Tongue (tissue), 2 donors: ENCODE results near the gene RNU6-9. TPM values are rescaled to one million over a fixed set of nuclear protein-coding genes. Genes with fewer than 3 reads are reported as not detected.
A peak's percentile ranks its signal among the peaks of the same experiment; 100 is the strongest.

Experiments
- DNase-seq: peaks from one replicate; pipeline ENCODE4 v3.0.0-alpha.2; 2015
- total RNA-seq: library from RNA; depleted of rRNA; stranded (reverse); fragments of >200 nt; gene quantifications from one replicate; pipeline ENCODE4 v1.2.3, GENCODE V29; 2014

The RNU6-9 gene
- total RNA-seq, 1 donor from 2014 or later, result not detected

DNA sequence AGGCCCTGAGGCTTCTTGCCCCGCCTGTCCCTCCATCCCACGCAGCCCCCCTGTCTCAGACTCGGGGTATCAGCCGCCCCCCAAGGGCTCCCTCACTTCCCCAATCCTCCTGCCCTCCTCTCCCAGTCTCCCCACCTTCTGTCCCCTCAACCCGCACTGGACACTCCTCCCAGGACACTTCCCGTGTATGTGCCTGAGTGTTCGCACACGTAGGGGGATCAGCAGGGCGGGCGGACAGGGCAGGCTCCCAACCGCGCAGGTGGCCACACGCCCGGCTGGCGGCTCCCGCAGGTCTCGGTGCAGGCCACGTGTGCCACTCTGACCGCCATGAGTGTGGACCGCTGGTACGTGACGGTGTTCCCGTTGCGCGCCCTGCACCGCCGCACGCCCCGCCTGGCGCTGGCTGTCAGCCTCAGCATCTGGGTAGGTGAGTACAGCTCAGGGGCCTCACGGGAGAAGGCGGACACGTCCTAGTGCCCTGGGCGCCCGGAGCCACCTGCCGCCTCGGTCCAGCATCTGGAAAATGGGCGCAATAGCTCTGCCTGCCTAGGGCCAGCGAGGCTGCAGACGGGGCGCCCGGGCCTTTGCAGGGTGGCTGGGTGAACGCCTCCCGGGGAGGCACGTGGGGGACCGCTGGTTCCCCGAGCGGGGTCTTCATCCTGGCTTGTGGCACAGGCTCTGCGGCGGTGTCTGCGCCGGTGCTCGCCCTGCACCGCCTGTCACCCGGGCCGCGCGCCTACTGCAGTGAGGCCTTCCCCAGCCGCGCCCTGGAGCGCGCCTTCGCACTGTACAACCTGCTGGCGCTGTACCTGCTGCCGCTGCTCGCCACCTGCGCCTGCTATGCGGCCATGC is 26.1 kb downstream of the RNU6-9 start:
- DNase-seq, result no peak

- peak; percentile 44 for DNase-seq
These were observed 27.0 kb downstream of the RNU6-9 start for GRCh38 chr19:920051-920864.

GRCh38 chr19:924553-925086 is 31.3 kb downstream of the RNU6-9 start:
- no peak for DNase-seq

DNA sequence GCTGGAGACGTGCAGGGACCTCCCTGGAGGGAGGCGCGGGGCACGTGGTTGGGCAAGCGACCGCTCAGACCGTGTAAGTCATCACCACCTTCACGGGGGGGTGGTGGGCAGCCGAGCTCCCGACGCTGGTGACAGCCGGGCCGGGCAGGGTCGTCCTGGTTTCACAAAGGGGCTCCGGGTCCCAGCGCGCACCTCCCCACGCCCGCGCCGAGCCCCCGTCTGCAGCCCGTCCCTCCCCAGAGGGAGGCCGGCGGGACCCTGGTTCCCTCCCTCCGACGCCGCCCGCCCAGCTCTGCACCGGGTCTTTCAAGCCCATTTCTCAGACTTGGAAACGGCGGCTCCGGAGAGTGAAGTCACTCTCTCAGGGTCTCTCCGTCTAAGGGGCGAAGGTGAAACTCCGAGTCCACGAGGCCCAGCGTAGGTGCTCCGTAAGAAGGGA is 31.8 kb downstream of the RNU6-9 start:
- no peak for DNase-seq

DNA sequence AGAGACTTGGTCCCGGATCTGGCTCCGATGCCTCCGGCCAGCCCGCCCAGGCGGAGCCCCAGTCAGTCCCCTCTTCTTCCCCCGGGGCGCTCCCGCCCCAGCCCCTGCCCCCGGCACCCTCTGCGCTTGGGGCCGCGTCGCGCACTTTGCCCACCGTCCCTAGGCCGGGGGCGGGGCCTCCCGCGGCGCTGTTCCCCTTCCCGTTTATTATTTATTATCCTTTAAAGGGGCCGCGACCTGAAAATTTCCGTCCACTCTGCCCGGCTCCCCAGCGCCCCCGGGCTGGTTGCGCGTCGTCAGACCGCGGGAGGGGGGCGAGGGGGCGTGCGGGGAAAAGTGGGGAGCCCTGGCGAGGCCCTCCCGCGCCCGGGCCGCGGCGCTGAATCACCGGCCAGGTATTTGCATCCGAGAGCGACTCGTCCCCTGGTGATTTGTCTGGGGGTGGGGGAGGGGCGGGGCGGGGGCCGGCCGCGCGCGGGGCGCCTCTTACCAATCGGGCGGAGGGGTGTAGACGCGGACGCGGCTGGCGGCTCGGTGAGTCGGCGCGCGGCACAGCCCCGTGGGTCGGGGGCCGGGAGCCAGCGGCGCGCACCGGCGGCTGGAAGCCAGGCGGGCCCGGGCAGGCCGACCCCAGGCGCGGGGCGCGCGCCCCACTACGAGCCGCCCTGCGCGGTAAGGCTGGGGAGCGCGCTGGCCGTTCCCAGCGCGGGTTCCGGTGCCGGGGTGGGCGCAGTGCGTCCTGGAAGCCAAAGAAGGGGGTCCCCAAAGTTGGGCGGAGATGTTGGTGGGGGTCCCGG is 32.4 kb downstream of the RNU6-9 start, which contains the start of gene ARID3A:
Gene ARID3A, plus strand, starts transcription at position 510 of the 797 bp plus-strand sequence. CDS start 3,494 bp downstream, outside the sequence.
- peak; percentile 92 for DNase-seq

GRCh38 chr19:926323-926588 is 33.0 kb downstream of the RNU6-9 start:
- DNase-seq, result no peak

DNA sequence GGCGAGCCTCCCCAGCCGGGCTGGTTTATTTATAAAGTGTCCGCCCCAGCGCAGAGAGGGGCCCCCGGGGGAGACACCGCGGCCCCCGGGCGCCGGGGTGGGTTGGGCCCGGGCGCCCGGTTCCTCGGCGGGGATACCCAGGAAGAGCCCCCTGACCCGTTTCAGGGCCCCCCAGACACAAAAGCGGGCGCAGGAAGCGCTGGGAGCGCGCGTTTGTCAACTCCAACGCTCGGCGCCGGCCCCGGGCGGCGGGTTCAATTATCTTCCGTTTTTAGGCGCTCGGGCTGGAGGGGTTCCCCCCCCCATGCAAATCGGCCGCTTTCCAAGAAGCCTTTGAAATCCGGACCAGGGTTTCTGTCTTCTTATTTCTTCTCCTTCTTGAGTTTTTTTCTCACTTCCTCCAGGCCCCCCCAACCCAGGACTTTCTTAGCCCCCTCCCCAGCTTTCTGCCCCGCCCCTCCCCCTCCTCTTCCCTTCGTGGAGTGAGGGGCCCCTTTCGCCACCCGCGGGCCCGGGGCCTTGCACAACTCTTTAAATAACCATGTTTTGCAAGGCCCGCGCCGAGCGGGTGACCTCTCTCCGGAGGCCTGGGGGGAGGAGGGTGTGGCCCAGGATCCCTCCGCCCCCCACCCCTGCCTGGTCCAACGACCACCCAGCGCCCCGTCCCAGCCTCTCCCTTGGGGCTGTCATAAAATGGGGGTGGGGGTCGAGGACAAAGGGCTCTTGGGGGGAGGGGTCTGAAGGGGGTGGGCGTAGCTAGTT is 33.5 kb downstream of the RNU6-9 start:
- no peak for DNase-seq

GRCh38 chr19:927351-927779 is 34.1 kb downstream of the RNU6-9 start:
- DNase-seq, result no peak

- no peak for DNase-seq
These were observed 34.6 kb downstream of the RNU6-9 start for GRCh38 chr19:927780-928401.

DNA sequence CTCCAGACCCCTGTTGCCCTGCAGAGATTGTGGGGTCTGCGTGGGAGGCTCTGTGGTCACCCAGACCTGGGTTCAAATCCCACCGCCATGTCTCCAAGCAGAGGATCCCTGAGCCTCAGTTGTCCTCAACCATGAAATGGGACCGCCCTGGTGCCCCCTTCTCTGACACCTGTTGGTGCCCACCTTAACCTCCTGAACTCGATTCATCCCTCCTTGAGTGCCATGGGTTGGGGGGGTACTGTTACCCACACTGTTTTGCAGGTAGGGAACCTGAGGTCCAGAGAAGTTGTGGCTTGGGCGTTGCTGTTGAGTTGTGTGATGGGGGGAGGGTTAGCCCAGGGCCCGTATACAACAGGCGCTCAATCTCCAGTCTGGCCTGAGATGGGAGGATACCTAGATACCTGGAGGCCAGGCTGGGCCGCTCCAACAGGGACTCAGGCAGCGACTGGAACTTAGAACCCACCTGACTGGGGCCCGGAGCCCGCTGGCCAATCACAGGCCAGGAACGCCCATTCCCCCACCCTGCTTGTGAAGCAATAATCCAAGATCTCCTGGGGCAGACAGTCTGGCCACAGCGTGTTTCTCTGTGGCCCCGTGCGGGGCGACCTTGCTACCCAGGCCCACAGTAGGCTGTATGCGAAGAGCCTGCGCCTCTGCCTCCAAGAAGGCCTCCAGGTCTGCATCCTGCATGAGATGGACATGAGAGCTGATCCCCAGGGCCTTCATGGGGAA is 35.4 kb downstream of the RNU6-9 start:
- DNase-seq, result no peak

DNA sequence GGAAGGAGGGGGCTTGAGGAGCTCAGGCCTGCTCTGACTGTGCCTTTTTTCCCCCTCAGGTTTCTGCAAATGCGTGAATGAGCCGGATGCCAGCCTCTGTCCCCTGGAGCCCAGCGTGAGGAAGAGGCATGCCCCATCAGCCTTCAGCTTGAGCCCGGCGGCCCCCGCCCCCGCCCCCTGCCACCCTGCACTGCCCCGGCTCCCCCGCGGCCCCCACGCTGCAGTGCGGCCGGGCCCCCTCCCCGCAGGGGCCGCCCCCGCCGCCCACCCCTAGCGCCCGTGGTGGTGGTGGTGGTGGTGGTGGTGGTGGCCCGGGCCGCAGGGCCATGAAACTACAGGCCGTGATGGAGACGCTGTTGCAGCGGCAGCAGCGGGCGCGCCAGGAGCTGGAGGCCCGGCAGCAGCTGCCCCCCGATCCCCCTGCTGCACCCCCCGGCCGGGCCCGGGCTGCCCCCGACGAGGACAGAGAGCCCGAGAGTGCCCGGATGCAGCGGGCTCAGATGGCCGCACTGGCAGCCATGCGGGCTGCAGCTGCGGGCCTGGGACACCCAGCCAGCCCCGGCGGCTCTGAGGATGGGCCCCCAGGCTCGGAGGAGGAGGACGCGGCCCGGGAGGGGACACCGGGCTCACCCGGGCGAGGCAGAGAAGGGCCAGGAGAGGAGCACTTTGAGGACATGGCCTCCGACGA is 36.1 kb downstream of the RNU6-9 start:
- no peak for DNase-seq

- no peak for DNase-seq
These were observed 36.6 kb downstream of the RNU6-9 start for GRCh38 chr19:929891-930258.

DNA sequence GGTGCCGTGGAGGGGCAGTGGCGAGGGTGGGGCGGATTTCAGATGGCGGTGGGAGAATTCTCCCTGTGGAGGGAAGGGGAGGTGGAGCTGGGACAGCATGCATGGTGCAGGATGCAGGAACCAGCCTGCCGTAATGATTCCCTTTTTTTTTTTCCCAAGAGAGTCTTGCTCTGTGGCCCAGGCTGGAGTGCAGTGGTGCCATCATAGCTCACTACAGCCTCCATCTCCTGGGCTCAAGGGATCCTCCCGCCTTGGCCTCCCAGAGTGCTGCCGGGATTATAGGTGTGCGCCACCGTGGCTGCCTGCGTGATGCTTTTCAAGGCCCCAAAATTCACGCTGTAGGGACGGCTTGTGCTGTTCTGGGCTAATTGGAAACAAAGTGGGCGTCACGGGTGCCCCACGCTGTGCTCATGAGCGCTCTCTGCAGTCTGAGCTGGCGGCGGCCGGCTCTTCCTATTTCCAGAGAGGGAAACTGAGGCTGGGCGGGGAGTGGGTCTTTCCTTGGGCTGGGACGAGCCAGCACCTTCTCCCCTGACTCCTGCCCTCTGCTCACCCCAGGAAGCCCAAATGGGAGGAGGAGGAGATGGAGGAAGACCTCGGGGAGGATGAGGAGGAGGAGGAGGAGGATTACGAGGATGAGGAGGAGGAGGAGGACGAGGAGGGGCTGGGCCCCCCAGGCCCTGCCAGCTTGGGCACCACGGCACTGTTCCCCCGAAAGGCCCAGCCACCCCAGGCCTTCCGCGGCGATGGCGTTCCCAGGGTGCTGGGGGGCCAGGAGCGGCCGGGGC is 38.8 kb downstream of the RNU6-9 start:
- no peak for DNase-seq

GRCh38 chr19:932648-933552 is 39.6 kb downstream of the RNU6-9 start:
- DNase-seq, result peak; percentile 80

GRCh38 chr19:933553-933882 is 40.2 kb downstream of the RNU6-9 start:
- DNase-seq, result no peak

DNA sequence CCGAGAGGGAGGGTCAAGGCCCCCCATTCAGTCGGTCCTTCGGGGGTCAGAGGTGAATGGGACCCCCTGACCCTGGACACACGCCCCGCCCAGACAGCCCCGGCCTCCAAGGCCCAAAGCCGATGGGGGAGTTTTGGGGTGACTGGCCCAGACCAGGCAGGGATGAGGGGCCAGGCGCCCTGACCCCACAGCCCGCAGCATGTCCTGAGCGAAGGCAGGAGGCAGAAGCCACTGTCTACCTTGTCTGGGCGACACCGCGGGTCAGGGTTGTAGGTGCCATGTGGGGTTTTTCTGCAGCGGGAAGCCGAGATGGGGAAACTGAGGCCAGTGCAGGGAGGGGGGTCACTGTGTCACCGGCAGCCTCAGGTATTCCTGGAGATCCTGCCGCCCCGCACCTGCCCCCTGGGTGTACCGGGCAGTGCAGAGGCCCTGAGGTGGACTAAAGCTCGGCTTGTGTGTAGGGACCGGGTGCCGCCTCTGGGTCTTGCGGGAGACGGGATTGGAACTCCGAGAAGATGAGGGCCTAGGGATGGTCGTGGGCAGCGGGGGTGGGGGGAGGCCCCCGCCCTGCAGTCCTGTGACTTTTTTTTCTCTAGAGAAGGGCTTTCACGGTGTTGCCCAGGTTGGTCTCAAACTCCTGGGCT is 41.0 kb downstream of the RNU6-9 start:
- no peak for DNase-seq

DNA sequence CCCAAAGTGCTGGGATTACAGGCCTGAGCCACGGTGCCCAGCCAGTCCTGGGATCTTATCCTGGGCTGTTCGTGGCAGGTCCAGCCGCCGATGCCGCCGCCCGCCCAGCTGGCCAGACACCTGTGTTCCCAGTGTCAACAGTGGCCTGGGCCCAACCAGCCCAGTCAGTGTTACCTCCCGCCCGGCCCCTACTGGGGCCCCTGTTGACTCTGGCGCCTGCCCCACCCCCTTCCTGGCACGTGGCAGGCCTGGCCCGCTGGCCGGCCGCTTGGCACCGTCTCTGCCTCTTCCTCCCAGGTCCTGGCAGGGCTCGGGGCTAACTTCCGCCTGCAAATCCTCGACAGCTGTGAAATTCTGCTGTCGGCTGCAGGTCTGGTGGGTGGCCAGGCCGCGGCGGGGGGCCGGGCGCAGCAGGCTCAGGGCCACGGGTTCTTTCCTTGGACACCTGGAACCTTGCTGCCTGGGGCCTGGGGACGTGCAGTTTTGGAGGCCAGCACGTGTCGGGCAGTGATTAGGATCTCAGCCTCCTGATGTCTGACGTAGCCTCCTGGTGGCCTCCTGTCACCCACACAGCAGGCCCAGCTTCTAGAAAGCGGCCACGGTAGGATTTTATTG is 41.7 kb downstream of the RNU6-9 start:
- peak; percentile 94 for DNase-seq
